SU-DHL-6 (cell line): ENCODE measurements around the gene RGS7.

Experiments used
- CTCF ChIP-seq: fragments of 200-600 bp; sonication (generic); IDR thresholded peaks from one replicate; pipeline ENCODE4 v1.5.1; 2017; ENCODE audit warnings: antibody characterized with exemption, mild to moderate bottlenecking, low read length, moderate library complexity; ENCODE audit not compliant: insufficient read depth, poor library complexity, severe bottlenecking
- EZH2phosphoT487 ChIP-seq: fragments of 200-600 bp; sonication (generic), shearing (Covaris generic); conservative IDR thresholded peaks from 2 replicates; pipeline ENCODE4 v1.6.1; 2018; ENCODE audit warnings: mild to moderate bottlenecking, antibody characterized with exemption, low read length, moderate library complexity, mixed read lengths

GRCh38 chr1:241250465-241250864 is 106.5 kb downstream of the RGS7 start:
- no peak for TF ChIP-seq CTCF
- TF ChIP-seq EZH2phosphoT487: no peak
